IgD-negative memory B cell (primary cell): ENCODE results near the gene HSP90AB1. TPM values are rescaled to one million over a fixed set of nuclear protein-coding genes. Genes with fewer than 3 reads are reported as not detected.

Source experiments
- H3K27ac Mint-ChIP-seq, 3 donors: one replicate each; pipeline ENCODE4 v1.8.0; 2020 to 2022; ENCODE audit warnings: mild to moderate bottlenecking in 3 of 3, mixed read lengths in 3 of 3, moderate library complexity in 1 of 3
- H3K27me3 Mint-ChIP-seq: one replicate; pipeline ENCODE4 v1.8.0; 2021; ENCODE audit warnings: mixed read lengths
- H3K36me3 Mint-ChIP-seq: one replicate; pipeline ENCODE4 v1.8.0; 2020; ENCODE audit warnings: mild to moderate bottlenecking, mixed read lengths
- H3K4me1 Mint-ChIP-seq, 3 donors: one replicate each; pipeline ENCODE4 v1.8.0; 2020 to 2022; ENCODE audit warnings: mixed read lengths in 3 of 3, mild to moderate bottlenecking in 1 of 3
- H3K4me3 Mint-ChIP-seq, 4 donors: one replicate each; pipeline ENCODE4 v1.8.0; 2020 to 2022; ENCODE audit warnings: mild to moderate bottlenecking in 4 of 4, mixed read lengths in 4 of 4, moderate library complexity in 3 of 4
- H3K9me3 Mint-ChIP-seq, 3 donors: one replicate each; pipeline ENCODE4 v1.8.0; 2020 to 2021; ENCODE audit warnings: mixed read lengths in 3 of 3, mild to moderate bottlenecking in 1 of 3
- polyA plus RNA-seq: library from polyadenylated mRNA; unstranded; fragments of 300-500 nt; fragmentation: Illumina TruSeq; gene quantifications from one replicate; pipeline ENCODE4 v1.2.3, GENCODE V29; 2021

Gene HSP90AB1
- polyA plus RNA-seq, 1 donor from 2014 or later: 435 TPM

DNA sequence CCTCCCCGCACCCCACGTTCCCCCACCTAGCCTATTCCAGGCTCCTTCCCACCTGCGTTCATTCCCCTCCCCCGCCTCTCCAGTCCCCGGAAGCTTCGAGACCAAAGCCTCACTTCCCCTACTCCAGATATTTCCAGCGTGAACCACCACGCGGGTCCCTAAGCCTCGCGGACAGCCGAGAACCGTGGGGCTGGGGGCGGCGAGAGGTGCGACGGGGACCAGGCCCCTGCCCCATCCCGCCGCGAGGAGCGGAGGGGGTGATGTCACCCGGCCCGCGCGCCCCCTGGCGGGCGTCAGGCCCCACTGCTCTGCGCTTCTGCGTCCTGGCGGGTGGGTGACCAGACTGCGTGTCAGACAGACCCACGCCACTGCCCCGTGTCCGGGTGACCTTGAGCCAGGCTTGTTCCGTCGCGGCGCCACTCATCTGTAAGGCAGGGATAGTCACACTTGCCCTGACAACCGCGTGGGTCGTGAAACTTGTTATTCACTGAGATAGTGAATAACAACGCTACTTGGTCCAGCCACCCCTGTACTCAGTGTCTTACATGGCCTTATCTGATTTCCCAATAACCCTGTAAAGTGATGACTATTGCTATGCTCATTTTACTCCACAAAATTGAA is 9.0 kb upstream of the HSP90AB1 start:
- Mint-ChIP-seq H3K27ac (peak overlapping the region; percentile 79 to 91 (median 90)), H3K4me3 (peak overlapping the region; percentile 82 to 96 (median 93)), H3K36me3 (no peaks in the 10 kb centered on the region), H3K27me3 (no peaks in the 10 kb centered on the region), H3K9me3 (no peaks in the 10 kb centered on the region), H3K4me1 (peaks cover 0 to 5% (median 3%) of the 10 kb centered on the region in 3 donors)

- H3K4me3 Mint-ChIP-seq: peak overlapping the region; percentile 82 to 96 (median 86)
- H3K9me3 Mint-ChIP-seq: no peaks in the 10 kb centered on the region
- H3K4me1 Mint-ChIP-seq: peaks cover 0 to 5% (median 3%) of the 10 kb centered on the region in 3 donors
- peak overlapping the region; percentile 79 to 91 (median 90) for H3K27ac Mint-ChIP-seq
- no peaks in the 10 kb centered on the region for H3K27me3 Mint-ChIP-seq
- no peaks in the 10 kb centered on the region for H3K36me3 Mint-ChIP-seq
These were observed 8.1 kb upstream of the HSP90AB1 start for GRCh38 chr6:44238687-44239350.

DNA sequence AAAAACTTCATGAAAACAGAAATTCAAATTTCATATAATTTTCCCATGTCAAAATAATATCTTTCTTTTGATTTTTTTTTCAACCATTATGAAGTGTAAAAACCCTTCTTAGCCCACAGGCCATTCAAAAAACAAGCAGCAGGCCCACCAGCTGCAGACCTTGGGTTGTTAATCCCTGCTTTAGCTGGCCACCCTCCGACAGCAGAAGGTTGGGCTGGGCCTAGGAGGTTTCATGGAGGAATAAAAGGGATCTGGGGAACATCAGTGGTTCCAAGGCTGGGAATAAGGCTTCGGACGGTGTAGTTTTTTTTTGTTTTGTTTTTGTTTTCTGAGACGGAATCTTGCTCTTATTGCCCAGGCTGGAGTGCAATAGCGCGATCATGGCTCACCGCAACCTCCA is 3.6 kb upstream of the HSP90AB1 start:
- H3K4me1 Mint-ChIP-seq: peaks cover 4 to 11% (median 6%) of the 10 kb centered on the region in 3 donors
- H3K36me3 Mint-ChIP-seq: peaks cover 2% of the 10 kb centered on the region
- H3K9me3 Mint-ChIP-seq: no peaks in the 10 kb centered on the region
- H3K27me3 Mint-ChIP-seq: peaks cover 4% of the 10 kb centered on the region
- peak overlapping the region in 2 of 4 donors; percentile 25 to 76 for H3K4me3 Mint-ChIP-seq
- peak overlapping the region in 1 of 3 donors; percentile 81 for H3K27ac Mint-ChIP-seq

GRCh38 chr6:44245391-44245911 is 1.4 kb upstream of the HSP90AB1 start:
- peaks cover 7% of the 10 kb centered on the region for H3K36me3 Mint-ChIP-seq
- H3K27ac Mint-ChIP-seq: peak overlapping the region; percentile 98 to 100 (median 99)
- no peaks in the 10 kb centered on the region for H3K9me3 Mint-ChIP-seq
- H3K4me1 Mint-ChIP-seq: peaks cover 21 to 26% (median 22%) of the 10 kb centered on the region in 3 donors
- peak overlapping the region; percentile 95 to 100 (median 99) for H3K4me3 Mint-ChIP-seq
- H3K27me3 Mint-ChIP-seq: peaks cover 4% of the 10 kb centered on the region

DNA sequence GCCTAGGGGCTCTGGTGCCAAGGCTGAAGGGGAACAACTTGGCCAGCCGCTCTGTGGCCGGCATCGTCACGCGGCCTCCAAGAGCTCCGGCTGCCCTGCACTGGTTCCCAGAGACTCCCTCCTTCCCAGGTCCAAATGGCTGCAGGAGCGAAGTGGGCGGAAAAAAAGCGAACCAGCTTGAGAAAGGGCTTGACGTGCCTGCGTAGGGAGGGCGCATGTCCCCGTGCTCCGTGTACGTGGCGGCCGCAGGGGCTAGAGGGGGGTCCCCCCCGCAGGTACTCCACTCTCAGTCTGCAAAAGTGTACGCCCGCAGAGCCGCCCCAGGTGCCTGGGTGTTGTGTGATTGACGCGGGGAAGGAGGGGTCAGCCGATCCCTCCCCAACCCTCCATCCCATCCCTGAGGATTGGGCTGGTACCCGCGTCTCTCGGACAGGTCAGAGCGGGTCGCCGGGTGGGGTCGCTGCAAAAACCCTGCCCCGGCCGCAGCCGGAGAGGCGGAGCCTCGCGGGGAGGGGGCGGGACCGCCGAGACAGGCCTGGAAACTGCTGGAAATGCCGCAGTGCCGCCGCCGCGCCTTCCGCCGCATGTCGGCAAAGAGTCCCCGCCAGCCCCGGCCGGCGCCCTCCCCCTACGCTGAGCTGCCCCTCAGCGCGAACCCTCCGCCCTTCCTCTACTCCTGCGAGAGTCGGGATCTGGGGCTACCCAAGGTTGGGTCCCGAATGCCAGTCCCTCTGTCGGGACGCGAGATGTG is 814 bp upstream of the HSP90AB1 start:
- H3K4me3 Mint-ChIP-seq: peak overlapping the region; percentile 95 to 100 (median 99)
- no peaks in the 10 kb centered on the region for H3K9me3 Mint-ChIP-seq
- H3K27me3 Mint-ChIP-seq: peaks cover 4% of the 10 kb centered on the region
- peak overlapping the region; percentile 98 to 100 (median 99) for H3K27ac Mint-ChIP-seq
- peaks cover 7% of the 10 kb centered on the region for H3K36me3 Mint-ChIP-seq
- peaks cover 21 to 29% (median 22%) of the 10 kb centered on the region in 3 donors for H3K4me1 Mint-ChIP-seq

DNA sequence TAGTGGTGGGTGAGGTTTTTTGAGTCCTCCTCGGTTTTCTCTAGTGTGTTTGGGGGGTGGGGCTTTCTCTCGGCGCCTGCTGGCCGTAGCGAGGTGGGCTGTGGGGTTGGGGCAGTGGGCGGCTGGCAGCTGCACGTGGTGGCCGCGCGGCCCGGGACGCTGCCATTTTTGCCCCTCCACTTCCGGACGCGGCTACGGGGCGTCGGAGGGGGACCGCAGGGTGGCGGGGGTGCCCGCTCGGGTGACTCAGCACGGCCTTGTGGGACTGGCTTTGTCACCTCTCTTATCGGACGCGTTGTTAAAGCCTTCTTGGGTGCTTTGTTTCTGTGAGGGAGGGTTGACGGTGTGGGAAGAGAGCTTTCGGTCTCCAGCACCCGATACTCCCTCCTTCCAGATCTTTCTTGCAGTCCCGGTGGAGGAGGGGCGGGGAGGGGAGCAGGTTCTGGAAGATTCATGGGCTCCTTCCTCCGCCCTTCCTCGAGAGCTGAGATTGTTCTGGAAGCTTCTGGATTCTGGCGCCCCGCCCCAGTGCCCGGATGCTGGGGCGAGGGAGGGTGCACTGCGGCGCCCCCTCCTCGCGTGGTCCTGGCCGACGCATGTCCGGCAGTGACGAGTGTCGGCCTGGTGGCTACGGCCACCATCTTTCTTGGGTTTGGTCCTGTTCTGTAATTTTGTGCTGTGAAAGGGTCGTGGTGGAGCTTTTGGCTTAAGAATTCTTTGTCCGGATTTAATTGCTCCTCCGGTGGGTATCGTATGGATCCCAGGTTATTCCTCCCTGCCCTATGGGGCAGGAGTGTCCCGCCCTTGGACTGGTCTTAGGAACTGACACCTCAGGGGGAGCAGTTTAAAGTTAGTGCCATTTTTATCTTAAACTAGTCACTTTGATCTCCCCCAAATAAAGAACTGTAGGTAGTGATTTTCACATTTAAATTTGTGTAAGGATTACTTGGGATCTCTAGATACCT is 719 bp downstream of the HSP90AB1 start:
- H3K9me3 Mint-ChIP-seq: no peaks in the 10 kb centered on the region
- peaks cover 25 to 37% (median 26%) of the 10 kb centered on the region in 3 donors for H3K4me1 Mint-ChIP-seq
- H3K36me3 Mint-ChIP-seq: peaks cover 7% of the 10 kb centered on the region
- H3K27ac Mint-ChIP-seq: peak overlapping the region; percentile 98 to 100 (median 99)
- peaks cover 4% of the 10 kb centered on the region for H3K27me3 Mint-ChIP-seq
- H3K4me3 Mint-ChIP-seq: peak overlapping the region; percentile 95 to 100 (median 99)

DNA sequence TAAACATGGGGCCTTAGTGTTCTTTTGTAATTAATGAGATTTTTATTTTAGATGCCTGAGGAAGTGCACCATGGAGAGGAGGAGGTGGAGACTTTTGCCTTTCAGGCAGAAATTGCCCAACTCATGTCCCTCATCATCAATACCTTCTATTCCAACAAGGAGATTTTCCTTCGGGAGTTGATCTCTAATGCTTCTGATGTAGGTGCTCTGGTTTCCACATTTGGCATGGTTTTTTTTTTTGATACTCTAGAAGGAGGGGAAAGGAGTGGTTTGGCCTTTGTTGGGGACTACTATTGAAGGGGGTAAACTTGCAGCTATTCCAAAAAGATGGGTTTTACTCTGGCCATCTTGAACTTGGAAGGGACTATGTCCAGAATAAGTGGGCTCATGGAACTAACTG is 1.7 kb downstream of the HSP90AB1 start:
- H3K27me3 Mint-ChIP-seq: peaks cover 4% of the 10 kb centered on the region
- H3K4me1 Mint-ChIP-seq: peaks cover 31 to 46% (median 34%) of the 10 kb centered on the region in 3 donors
- no peaks in the 10 kb centered on the region for H3K9me3 Mint-ChIP-seq
- H3K36me3 Mint-ChIP-seq: peaks cover 8% of the 10 kb centered on the region
- peak overlapping the region in 2 of 3 donors; percentile 98 to 99 for H3K27ac Mint-ChIP-seq
- peak overlapping the region; percentile 95 to 100 (median 99) for H3K4me3 Mint-ChIP-seq

GRCh38 chr6:44249082-44249748 is 2.3 kb downstream of the HSP90AB1 start:
- Mint-ChIP-seq H3K36me3 (peaks cover 8% of the 10 kb centered on the region), H3K9me3 (no peaks in the 10 kb centered on the region), H3K27me3 (peaks cover 4% of the 10 kb centered on the region), H3K4me3 (peak overlapping the region; percentile 95 to 100 (median 99)), H3K4me1 (peaks cover 34 to 50% (median 34%) of the 10 kb centered on the region in 3 donors), H3K27ac (peak overlapping the region in 2 of 3 donors; percentile 98 to 99)

DNA sequence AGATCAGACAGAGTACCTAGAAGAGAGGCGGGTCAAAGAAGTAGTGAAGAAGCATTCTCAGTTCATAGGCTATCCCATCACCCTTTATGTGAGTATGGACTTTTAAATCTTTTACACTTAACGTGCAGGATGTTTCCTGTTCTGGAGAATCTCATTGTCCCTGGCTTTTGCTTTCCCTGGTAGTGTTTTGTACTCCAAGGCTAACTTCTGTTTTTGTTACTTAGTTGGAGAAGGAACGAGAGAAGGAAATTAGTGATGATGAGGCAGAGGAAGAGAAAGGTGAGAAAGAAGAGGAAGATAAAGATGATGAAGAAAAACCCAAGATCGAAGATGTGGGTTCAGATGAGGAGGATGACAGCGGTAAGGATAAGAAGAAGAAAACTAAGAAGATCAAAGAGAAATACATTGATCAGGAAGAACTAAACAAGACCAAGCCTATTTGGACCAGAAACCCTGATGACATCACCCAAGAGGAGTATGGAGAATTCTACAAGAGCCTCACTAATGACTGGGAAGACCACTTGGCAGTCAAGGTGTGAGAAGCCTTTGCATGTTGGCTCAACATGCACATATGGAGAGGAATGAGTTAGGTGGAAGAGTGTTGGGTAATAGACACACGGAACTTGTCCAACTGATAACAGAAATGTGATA is 3.3 kb downstream of the HSP90AB1 start:
- peak overlapping the region in 2 of 4 donors; percentile 57 to 95 for H3K4me3 Mint-ChIP-seq
- peaks cover 4% of the 10 kb centered on the region for H3K27me3 Mint-ChIP-seq
- H3K36me3 Mint-ChIP-seq: peaks cover 10% of the 10 kb centered on the region

DNA sequence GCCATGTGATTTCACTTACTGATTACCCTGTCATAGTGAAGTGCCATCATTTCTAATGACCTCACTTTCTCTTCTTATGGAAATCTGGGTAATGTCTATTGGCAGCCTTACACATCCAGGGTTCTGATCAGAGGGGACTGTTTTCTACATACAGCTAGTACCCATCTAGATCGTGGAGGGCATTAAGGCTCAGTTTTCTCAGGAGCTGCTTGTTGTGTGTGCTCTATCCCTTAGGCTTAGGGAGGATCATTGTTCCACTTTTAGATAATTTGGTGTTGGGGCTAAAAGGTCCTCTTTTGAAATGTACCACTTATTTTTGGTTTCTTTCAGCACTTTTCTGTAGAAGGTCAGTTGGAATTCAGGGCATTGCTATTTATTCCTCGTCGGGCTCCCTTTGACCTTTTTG is 3.8 kb downstream of the HSP90AB1 start:
- Mint-ChIP-seq H3K4me1 (peaks cover 41 to 56% (median 44%) of the 10 kb centered on the region in 3 donors), H3K4me3 (peak overlapping the region in 1 of 4 donors; percentile 95), H3K27ac (peak overlapping the region in 1 of 3 donors; percentile 98), H3K27me3 (peaks cover 4% of the 10 kb centered on the region), H3K9me3 (no peaks in the 10 kb centered on the region), H3K36me3 (peaks cover 10% of the 10 kb centered on the region)

More for the DNA sequence above, 3.3 kb downstream of the HSP90AB1 start:
- Mint-ChIP-seq H3K9me3 (no peaks in the 10 kb centered on the region), H3K27ac (peak overlapping the region in 2 of 3 donors; percentile 64 to 98), H3K4me1 (peaks cover 36 to 56% (median 41%) of the 10 kb centered on the region in 3 donors)

GRCh38 chr6:44251576-44252524 is 4.9 kb downstream of the HSP90AB1 start:
- peaks cover 10% of the 10 kb centered on the region for H3K36me3 Mint-ChIP-seq
- H3K27me3 Mint-ChIP-seq: peaks cover 2% of the 10 kb centered on the region
- peaks cover 47 to 64% (median 49%) of the 10 kb centered on the region in 3 donors for H3K4me1 Mint-ChIP-seq
- peak overlapping the region in 1 of 4 donors; percentile 95 for H3K4me3 Mint-ChIP-seq
- H3K27ac Mint-ChIP-seq: peak overlapping the region; percentile 1 to 98 (median 71)
- H3K9me3 Mint-ChIP-seq: no peaks in the 10 kb centered on the region
